Gastrocnemius medialis (tissue), 4 donors: ENCODE results near the gene NCEH1. TPM values are rescaled to one million over a fixed set of nuclear protein-coding genes. Genes with fewer than 3 reads are reported as not detected.
"Not testable (repeated sequence)": the region's sequence is repeated elsewhere in the genome, so short reads cannot be mapped to it uniquely, and the experiment has no call there.

Experiments used
- ATAC-seq, 2 donors: fragments of 150-250 bp; one replicate each; pipeline ENCODE4 v1.9.1; 2016
- DNase-seq, 2 donors: peaks; one replicate each; pipeline ENCODE4 v3.0.0-alpha.2; 2019
- H3K27ac ChIP-seq, 4 donors: fragments of 200-600 bp; sonication (generic); 1 replicate in 1 of 4; 2 replicates in 3 of 4; pipeline ENCODE4 v1.5.1; 2016 to 2018; ENCODE audit warnings: mild to moderate bottlenecking in 2 of 4, moderate library complexity in 1 of 4
- H3K27me3 ChIP-seq, 3 donors: fragments of 200-600 bp; sonication (generic) in 2 of 3; 1 replicate in 1 of 3; 2 replicates in 2 of 3; pipeline versions ENCODE4 v1.5.1 to v1.6.0; 2016 to 2019; ENCODE audit warnings: mild to moderate bottlenecking in 1 of 3, moderate library complexity in 1 of 3
- H3K36me3 ChIP-seq, 2 donors: fragments of 200-600 bp; sonication (generic) in 1 of 2; one replicate each; pipeline ENCODE4 v1.5.1; 2017 to 2018
- H3K4me1 ChIP-seq, 2 donors: fragments of 200-600 bp; sonication (generic) in 1 of 2; one replicate each; pipeline ENCODE4 v1.5.1; 2016 to 2017; ENCODE audit warnings: mild to moderate bottlenecking in 2 of 2
- H3K4me3 ChIP-seq, 4 donors: fragments of 200-600 bp; sonication (generic) in 3 of 4; 1 replicate in 1 of 4; 2 replicates in 3 of 4; pipeline ENCODE4 v1.5.1; 2016 to 2019; ENCODE audit warnings: mild to moderate bottlenecking in 2 of 4
- H3K9me3 ChIP-seq, 3 donors: fragments of 200-600 bp; sonication (generic) in 2 of 3; 1 replicate in 1 of 3; 2 replicates in 2 of 3; pipeline ENCODE4 v1.5.1; 2016 to 2019
- POLR2A ChIP-seq, 2 donors: fragments of 450-650 bp; IDR thresholded peaks; one replicate each; pipeline ENCODE4 v1.6.1; 2017; ENCODE audit warnings: antibody characterized with exemption in 2 of 2, mild to moderate bottlenecking in 2 of 2, moderate library complexity in 2 of 2
- in situ Hi-C, 4 donors: fragments of 200-750 bp; cut with MboI; loops; one replicate each; pipeline versions ENCODE4 v1.15.0 to v1.8.0; 2017; ENCODE audit warnings: low sequenced_read_pairs in 4 of 4
- intact Hi-C: fragments of 100-400 bp; cut with DNase I; formaldehyde crosslinking; loops from one replicate; pipeline ENCODE4 v1.15.1; 2023; ENCODE audit warnings: low total_unique reads
- total RNA-seq, 4 donors: library from RNA; depleted of rRNA; stranded (reverse); fragments of >200 nt; gene quantifications; one replicate each; pipeline versions ENCODE4 v1.1.0 to v1.2.3, GENCODE V29; 2016
- TF ChIP-seq, protein P1 (sequence below), 5 experiments: fragments of 450-650 bp in 3 of 5; fragments of 200-600 bp in 2 of 5; sonication (generic) in 2 of 5; IDR thresholded peaks in 4 of 5; conservative IDR thresholded peaks in 1 of 5; 1 replicate in 4 of 5; 2 replicates in 1 of 5; pipeline ENCODE4 v1.5.1; 2016 to 2019; ENCODE audit warnings: antibody characterized with exemption in 5 of 5, mild to moderate bottlenecking in 3 of 5, moderate library complexity in 3 of 5

Gene NCEH1, protein sequence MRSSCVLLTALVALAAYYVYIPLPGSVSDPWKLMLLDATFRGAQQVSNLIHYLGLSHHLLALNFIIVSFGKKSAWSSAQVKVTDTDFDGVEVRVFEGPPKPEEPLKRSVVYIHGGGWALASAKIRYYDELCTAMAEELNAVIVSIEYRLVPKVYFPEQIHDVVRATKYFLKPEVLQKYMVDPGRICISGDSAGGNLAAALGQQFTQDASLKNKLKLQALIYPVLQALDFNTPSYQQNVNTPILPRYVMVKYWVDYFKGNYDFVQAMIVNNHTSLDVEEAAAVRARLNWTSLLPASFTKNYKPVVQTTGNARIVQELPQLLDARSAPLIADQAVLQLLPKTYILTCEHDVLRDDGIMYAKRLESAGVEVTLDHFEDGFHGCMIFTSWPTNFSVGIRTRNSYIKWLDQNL
- total RNA-seq = 10 to 100 TPM in 1 of 4 donors, 1 to 10 TPM in 3; 7.0 to 19.8 (median 8.2) TPM

GRCh38 chr3:172710664-172711453, at the start of gene NCEH1:
NCEH1 (minus strand) TSS chr3:172711067; CDS start chr3:172710984, 83 bp downstream.
- intact Hi-C loops = loop anchor here (1.0 kb wide), 2 partner anchors 38 to 39 kb away; partner anchors contain the start of gene ECT2
- in situ Hi-C loops = loop anchor here in 1 of 4 donors (5.0 kb wide), 1 partner anchor 34 kb away; no protein-coding TSS in a partner anchor
- DNase-seq (peak; percentile 89 to 93), ATAC-seq (peak; percentile 97 to 98)
- H3K4me1 ChIP-seq = peaks cover 19 to 26% of the 10 kb centered on the region in 2 donors
- no peaks in the 10 kb centered on the region for H3K27me3 ChIP-seq
- H3K4me3 ChIP-seq = peak within 1 kb of the TSS; percentile 76 to 89 (median 81)
- no peaks in the 10 kb centered on the region for H3K9me3 ChIP-seq
- TF ChIP-seq, protein P1, sequence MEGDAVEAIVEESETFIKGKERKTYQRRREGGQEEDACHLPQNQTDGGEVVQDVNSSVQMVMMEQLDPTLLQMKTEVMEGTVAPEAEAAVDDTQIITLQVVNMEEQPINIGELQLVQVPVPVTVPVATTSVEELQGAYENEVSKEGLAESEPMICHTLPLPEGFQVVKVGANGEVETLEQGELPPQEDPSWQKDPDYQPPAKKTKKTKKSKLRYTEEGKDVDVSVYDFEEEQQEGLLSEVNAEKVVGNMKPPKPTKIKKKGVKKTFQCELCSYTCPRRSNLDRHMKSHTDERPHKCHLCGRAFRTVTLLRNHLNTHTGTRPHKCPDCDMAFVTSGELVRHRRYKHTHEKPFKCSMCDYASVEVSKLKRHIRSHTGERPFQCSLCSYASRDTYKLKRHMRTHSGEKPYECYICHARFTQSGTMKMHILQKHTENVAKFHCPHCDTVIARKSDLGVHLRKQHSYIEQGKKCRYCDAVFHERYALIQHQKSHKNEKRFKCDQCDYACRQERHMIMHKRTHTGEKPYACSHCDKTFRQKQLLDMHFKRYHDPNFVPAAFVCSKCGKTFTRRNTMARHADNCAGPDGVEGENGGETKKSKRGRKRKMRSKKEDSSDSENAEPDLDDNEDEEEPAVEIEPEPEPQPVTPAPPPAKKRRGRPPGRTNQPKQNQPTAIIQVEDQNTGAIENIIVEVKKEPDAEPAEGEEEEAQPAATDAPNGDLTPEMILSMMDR (IDR thresholded peaks at IDR 0.05 in 4 of 5, conservative IDR thresholded peaks at IDR 0.05 in 1 of 5) = peak; percentile 75 to 95 (median 86)
- TF ChIP-seq POLR2A (IDR thresholded peaks at IDR 0.05) = peak; percentile 75 to 86
- peak within 1 kb of the TSS; percentile 84 to 90 (median 86) for H3K27ac ChIP-seq
- H3K36me3 ChIP-seq = no peaks in the 10 kb centered on the region

- H3K36me3 ChIP-seq, H3K4me3 ChIP-seq, H3K27ac ChIP-seq, ATAC-seq, intact Hi-C loops, H3K4me1 ChIP-seq, H3K9me3 ChIP-seq, in situ Hi-C loops, H3K27me3 ChIP-seq, DNase-seq: not testable (repeated sequence)
Measured at GRCh38 chr3:172760416-172760815, 49.5 kb upstream of the NCEH1 start.

DNA sequence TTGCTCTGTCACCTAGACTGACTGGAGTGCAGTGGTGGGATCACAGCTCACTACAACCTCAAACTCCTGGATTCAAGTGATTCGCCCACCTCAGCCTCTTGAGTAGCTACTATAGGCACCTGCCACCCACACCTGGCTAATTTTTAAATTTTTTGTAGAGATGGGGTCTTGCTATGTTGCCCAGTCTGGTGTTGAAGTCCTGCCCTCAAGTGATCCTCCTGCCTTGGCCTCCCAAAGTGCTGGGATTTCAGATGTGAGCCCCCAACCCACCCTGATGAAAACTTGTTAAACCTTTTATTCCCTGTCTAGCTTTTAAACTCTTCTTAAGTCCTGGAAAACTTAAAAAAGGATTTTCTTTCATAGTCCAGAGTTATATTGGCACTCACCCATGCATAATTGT, 42.3 kb upstream of the NCEH1 start:
- intact Hi-C loops (no loop called here), in situ Hi-C loops (no loop called here)
- no peaks in the 10 kb centered on the region for H3K9me3 ChIP-seq
- H3K4me1 ChIP-seq = peaks cover 0 to 8% of the 10 kb centered on the region in 2 donors
- no peak for TF ChIP-seq POLR2A (IDR thresholded peaks at IDR 0.05)
- TF ChIP-seq, protein P1 (IDR thresholded peaks at IDR 0.05 in 4 of 5, conservative IDR thresholded peaks at IDR 0.05 in 1 of 5) = no peak
- no peaks in the 10 kb centered on the region for H3K36me3 ChIP-seq
- H3K4me3 ChIP-seq = no peak overlapping the region
- H3K27me3 ChIP-seq = no peaks in the 10 kb centered on the region
- no peak overlapping the region for H3K27ac ChIP-seq
- DNase-seq (no peak), ATAC-seq (no peak)

GRCh38 chr3:172752651-172753050, 41.8 kb upstream of the NCEH1 start:
- Histone ChIP-seq H3K9me3 (no peaks in the 10 kb centered on the region), H3K4me3 (no peak overlapping the region), H3K27ac (no peak overlapping the region), H3K27me3 (no peaks in the 10 kb centered on the region), H3K36me3 (no peaks in the 10 kb centered on the region), H3K4me1 (peaks cover 0 to 8% of the 10 kb centered on the region in 2 donors)
- DNase-seq (no peak), ATAC-seq (no peak)
- in situ Hi-C loops (no loop called here), intact Hi-C loops (no loop called here)
- TF ChIP-seq POLR2A (IDR thresholded peaks at IDR 0.05) = no peak

DNA sequence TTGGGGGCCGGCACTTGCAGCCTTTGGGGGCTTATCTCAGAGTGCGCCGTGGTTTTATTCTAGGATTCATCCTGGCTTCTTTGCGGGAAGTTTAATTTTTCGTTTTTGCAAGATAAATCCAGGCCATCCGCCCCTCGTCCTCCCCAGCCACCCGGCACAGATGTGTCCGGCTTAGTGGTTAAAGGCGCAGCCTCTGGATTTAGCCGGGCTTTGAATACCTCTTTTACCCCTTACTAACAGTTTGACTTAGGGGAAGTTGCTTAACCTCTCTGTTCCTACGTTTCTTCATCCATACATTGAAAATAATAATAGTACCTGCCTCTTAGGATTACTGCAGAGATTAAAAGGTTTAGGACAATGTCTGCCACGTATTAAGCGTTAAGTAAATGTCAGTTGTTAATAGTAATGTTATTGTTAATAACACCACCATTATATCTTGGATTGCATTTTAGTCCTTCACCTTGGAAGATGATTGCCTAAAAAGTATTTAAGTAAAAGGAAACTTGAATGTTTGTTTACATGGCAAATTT, 40.4 kb upstream of the NCEH1 start:
- ATAC-seq = no peak
- H3K9me3 ChIP-seq = no peaks in the 10 kb centered on the region
- intact Hi-C loops (no loop called here), in situ Hi-C loops (no loop called here)
- peaks cover 0 to 8% of the 10 kb centered on the region in 2 donors for H3K4me1 ChIP-seq
- H3K4me3 ChIP-seq = peak overlapping the region; percentile 69 to 82 (median 77)
- H3K27me3 ChIP-seq = no peaks in the 10 kb centered on the region
- TF ChIP-seq, protein P1 (IDR thresholded peaks at IDR 0.05 in 4 of 5, conservative IDR thresholded peaks at IDR 0.05 in 1 of 5) = no peak
- TF ChIP-seq POLR2A (IDR thresholded peaks at IDR 0.05) = no peak
- H3K27ac ChIP-seq = peak overlapping the region; percentile 22 to 69 (median 64)
- no peak for DNase-seq
- no peaks in the 10 kb centered on the region for H3K36me3 ChIP-seq
